Activated naive CD4-positive, alpha-beta T cell treated with anti-CD3 and anti-CD28 coated beads, Interleukin-2, amount 50 U/mL, for 72 hours (primary cell): ENCODE results near the gene SPEN. TPM values are rescaled to one million over a fixed set of nuclear protein-coding genes. Genes with fewer than 3 reads are reported as not detected.
"Not testable (repeated sequence)": the region's sequence is repeated elsewhere in the genome, so short reads cannot be mapped to it uniquely, and the experiment has no call there.

Experiments used
- ATAC-seq, 2 donors: fragments of 150-1000 bp; cut with Tn5 transposase; 2 replicates each; pipeline ENCODE4 v1.10.0; 2021; ENCODE audit warnings: mild to moderate bottlenecking in 2 of 2, moderate library complexity in 2 of 2
- DNase-seq, 2 donors: peaks; one replicate each; pipeline ENCODE4 v3.0.0; 2021 to 2022; ENCODE audit warnings: low spot score in 2 of 2
- H3K27ac Mint-ChIP-seq, 2 donors: one replicate each; pipeline ENCODE4 v1.8.0; 2022; ENCODE audit warnings: mild to moderate bottlenecking in 2 of 2, mixed read lengths in 2 of 2
- H3K36me3 Mint-ChIP-seq, 2 donors: one replicate each; pipeline ENCODE4 v1.8.0; 2022; ENCODE audit warnings: mixed read lengths in 2 of 2
- H3K9me3 Mint-ChIP-seq, 2 donors: one replicate each; pipeline ENCODE4 v1.8.0; 2022; ENCODE audit warnings: mixed read lengths in 2 of 2
- total RNA-seq, 2 donors: library from RNA; stranded (reverse); gene quantifications; one replicate each; pipeline ENCODE4 v1.2.3, GENCODE V29; 2022

SPEN gene
- total RNA-seq, 2 donors from 2014 or later = 52.1 to 63.4 TPM

DNA sequence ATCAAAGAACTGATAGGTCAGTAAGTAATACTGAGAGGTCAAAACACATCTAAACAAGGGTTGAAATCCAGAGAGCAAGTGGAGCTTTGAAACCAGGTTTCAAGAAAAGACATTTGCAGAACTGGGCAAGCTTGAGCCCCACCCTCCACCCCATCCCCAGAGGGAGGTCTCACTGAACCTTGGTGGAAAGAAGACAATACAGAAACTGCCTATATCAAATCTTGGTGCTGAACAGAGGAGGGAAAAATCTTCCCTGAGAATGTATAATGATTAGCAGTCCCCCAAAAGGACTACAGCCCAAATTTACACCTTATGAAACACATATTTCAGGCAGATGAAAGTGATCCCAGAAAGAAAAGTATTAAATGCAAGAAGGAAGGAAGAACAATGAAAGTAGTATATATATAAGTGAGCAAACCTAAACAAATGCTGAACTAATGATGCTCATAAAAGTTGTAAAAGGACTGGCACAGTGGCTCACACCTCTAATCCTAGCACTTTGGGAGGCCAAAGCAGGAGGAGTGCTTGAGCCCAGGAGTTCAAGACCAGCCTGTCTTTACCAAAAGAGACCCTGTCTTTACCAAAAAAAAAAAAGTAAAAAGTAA is 116.0 kb downstream of the SPEN start:
- Mint-ChIP-seq H3K27ac (peak overlapping the region; percentile 99 to 100), H3K36me3 (peaks cover 13 to 23% of the 10 kb centered on the region in 2 donors), H3K9me3 (no peaks in the 10 kb centered on the region)
- no peak for ATAC-seq
- DNase-seq = no peak

DNA sequence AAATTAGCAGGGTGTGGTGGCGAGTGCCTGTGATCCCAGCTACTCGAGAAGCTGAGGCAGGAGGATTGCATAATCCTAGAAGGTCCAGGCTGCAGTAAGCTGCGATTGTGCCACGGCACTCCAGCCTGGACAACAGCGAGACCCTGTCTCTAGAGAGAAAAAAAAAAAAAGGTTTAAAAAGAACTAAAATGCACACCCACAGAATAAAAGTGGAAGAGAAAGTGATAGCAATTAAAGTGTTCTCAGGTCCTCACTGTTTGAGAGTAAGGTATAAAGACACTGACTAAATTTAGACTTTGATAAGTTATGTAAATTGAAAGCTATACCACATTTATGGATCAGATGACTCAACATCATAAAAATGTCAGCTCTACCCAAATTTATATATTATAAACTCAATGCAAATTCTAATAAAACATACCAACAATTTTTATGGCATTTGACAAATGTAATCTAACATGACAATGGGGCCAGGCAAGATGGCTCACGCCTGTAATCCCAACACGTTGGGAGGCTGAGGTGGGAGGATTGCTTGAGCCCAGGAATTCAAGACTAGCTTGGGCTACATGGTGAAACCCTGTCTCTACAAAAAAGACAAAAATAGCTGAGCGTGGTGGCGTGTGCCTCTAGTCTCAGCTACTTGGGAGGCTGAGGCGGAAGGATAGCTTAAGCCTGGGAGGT is 116.6 kb downstream of the SPEN start:
- ATAC-seq (peak; percentile 15 to 47), DNase-seq (no peak)
- Mint-ChIP-seq H3K36me3 (peaks cover 13 to 29% of the 10 kb centered on the region in 2 donors), H3K9me3 (no peaks in the 10 kb centered on the region), H3K27ac (peak overlapping the region; percentile 99 to 100)

DNA sequence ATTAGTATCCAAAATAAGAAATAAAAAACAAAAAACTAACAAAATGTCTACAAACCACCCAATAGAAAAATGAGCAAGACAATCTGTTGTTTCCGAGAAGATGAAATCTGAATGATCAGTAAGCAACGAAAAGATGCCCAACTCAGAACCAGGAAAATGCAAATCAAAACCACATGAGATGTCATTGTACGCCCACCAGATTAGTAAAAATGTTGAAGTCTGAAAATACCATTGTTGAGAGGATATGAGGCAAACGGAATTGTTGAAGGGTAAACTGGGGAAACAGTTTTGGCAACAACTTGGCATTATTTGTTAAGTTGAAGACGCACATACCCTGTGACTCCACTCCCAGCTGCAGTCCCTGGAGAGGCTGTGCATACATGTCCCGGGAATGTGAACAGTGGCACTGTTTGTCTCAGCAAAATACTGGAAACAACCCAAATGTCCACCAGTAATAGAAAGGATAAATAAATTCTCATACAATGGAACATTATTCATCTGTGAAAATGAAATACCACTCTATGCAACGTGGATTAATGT is 117.8 kb downstream of the SPEN start:
- Mint-ChIP-seq H3K27ac (peak overlapping the region; percentile 99 to 100), H3K9me3 (no peaks in the 10 kb centered on the region), H3K36me3 (peaks cover 21 to 40% of the 10 kb centered on the region in 2 donors)
- DNase-seq = no peak
- ATAC-seq = peak; percentile 12 to 43

DNA sequence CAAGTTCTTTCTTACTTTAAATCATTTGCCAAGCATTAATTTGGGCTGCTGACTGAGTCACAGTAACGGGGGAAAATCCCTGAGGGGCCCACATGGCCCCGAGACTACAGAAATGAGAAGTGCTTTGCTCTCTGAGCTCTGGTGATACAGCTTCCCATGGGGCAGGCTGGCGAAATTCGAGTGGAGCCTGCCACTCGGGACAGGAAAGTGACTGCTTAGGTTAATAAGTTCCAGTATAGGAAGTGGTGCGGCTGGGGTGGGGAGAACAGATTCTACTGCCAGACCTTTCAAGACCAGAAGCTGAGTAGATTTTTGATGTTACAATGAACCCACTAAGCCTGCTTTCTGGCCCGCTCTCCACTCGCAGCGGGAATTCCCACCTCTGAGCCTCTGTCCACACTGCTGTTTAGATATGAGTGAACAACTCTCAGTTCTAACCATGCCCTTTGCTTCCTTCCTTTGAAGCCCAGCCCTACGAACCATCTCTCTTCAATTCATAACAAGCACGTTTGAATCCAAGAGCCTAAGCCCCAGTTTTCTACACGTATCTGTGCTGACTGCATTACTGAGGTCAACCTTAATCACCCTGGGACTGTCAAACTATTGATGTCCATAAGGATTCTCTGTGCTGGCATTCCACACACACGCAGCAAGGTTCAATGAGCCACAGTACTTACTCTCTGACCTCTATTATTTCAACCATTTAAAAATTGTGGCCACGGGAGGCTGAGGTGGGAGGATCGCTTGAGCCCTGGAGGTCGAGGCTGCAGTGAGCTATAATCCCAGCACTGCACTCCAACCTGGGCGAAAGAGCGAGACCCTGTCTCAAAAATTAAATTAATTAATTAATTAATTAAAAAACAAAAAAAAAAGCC is 118.8 kb downstream of the SPEN start:
- H3K27ac Mint-ChIP-seq = peak overlapping the region; percentile 99 to 100
- DNase-seq (peak; percentile 80 to 91), ATAC-seq (peak; percentile 82 to 85)
- no peaks in the 10 kb centered on the region for H3K9me3 Mint-ChIP-seq
- peaks cover 21 to 46% of the 10 kb centered on the region in 2 donors for H3K36me3 Mint-ChIP-seq

DNA sequence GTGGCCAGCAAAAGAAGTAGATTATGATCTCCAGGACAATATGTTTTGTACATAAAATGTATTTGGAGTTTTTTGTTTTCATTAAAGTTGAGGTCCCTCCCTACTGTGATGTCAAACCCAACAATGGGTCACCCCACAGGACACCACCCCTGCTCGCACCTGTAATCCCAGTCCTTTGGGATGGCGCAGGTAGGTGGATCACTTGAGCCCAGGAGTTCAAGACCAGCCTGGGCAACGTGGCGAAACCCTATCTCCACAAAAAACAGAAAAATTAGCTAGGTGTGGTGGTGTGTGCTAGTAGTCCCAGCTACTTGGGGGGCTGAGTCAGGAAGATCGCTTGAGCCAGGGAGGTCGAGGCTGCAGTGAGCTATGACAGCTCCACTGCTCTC is 119.4 kb downstream of the SPEN start:
- peaks cover 18 to 49% of the 10 kb centered on the region in 2 donors for H3K36me3 Mint-ChIP-seq
- no peaks in the 10 kb centered on the region for H3K9me3 Mint-ChIP-seq
- no peak for DNase-seq
- ATAC-seq = no peak
- H3K27ac Mint-ChIP-seq = peak overlapping the region; percentile 93 to 100

DNA sequence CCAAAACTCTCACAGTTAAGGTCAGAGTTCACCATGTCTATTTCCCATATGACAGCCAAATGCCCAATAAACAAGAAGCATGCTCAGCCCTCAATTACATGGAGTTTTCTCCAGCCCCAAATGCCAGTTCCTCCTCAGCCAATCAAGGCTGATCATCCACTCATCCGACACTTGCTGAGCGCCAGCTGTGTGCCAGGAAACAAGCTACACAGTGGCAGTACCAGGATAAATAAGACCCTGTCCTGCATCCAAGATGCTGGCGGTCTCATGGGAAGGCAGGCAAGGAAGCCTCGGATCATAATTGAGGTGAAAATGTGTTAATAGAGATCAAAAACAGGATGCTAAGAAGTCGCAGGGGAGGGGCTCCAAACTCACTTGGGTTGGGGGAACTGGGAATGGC is 120.7 kb downstream of the SPEN start:
- DNase-seq (no peak), ATAC-seq (no peak)
- Mint-ChIP-seq H3K9me3 (no peaks in the 10 kb centered on the region), H3K36me3 (peaks cover 29 to 57% of the 10 kb centered on the region in 2 donors), H3K27ac (peak overlapping the region; percentile 56 to 100)

DNA sequence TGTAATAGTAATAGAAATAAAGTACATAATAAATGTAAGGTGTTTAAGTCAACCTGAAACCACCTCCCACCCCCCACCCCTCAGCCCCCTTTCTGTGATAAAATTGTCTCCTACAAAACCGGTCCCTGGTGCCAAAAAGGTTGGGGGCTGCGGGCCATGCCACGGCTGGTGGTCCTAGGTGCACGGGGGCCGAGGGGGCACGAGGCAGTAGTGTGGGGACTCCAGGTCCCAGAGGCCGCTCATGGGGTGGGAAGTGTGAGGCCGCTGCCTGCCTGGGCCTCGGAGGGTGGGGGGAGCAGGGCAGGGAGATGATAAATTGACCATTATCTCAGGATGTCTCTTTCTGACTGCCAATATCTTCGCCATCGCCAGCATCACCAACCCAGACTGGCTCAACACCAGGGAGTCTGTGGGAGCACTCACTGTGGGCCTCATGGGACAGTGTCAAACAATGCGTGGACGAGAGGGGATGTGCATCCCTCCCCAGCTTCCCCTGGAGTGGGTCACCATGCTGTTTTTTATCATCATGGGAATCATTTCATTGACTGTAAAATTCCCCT is 121.9 kb downstream of the SPEN start:
- Mint-ChIP-seq H3K9me3 (no peaks in the 10 kb centered on the region), H3K27ac (no peak overlapping the region), H3K36me3 (peaks cover 29 to 61% of the 10 kb centered on the region in 2 donors)
- ATAC-seq (no peak), DNase-seq (no peak)

DNA sequence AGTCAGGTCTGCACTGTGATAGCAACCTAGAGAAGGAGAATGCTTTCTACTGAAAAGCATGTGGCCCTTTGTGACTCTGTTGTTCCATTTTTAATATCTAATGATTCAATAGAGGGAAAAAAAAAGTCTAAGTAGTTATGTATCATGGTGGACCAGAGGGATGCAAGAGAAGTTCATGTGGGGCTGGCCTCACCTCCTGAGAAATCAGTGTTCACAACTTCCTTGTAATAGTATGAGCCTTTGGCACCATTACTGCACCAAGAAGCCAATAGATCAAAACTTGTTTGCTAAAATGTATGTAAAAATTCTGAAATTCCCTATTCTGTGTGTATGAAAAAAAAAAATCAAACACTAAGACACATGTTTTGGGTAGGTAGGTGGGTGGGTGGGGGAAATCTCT is 123.4 kb downstream of the SPEN start:
- no peak for DNase-seq
- Mint-ChIP-seq H3K9me3 (no peaks in the 10 kb centered on the region), H3K27ac (no peak overlapping the region), H3K36me3 (peaks cover 29 to 59% of the 10 kb centered on the region in 2 donors)
- no peak for ATAC-seq

DNA sequence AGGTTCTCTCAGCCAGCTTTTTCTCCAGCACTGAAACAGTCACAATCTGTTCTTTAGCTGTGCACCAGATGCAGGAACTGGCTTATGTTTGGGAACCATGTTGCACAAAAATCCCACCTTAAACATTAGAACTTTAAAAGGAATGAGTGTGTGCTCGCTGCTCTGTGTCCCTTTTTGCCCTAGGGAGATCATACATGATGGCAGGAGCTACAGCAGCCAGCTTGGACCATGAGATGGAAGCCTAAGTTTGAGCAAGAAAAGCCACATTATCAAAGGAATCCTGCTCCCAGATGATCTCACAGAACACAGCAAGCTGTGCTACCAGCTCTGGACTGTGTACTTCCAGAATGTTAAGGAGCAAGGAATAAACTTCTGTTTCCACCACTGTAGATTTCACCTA is 124.9 kb downstream of the SPEN start:
- peaks cover 29 to 52% of the 10 kb centered on the region in 2 donors for H3K36me3 Mint-ChIP-seq
- no peaks in the 10 kb centered on the region for H3K9me3 Mint-ChIP-seq
- H3K27ac Mint-ChIP-seq = no peak overlapping the region
- no peak for DNase-seq
- no peak for ATAC-seq

DNA sequence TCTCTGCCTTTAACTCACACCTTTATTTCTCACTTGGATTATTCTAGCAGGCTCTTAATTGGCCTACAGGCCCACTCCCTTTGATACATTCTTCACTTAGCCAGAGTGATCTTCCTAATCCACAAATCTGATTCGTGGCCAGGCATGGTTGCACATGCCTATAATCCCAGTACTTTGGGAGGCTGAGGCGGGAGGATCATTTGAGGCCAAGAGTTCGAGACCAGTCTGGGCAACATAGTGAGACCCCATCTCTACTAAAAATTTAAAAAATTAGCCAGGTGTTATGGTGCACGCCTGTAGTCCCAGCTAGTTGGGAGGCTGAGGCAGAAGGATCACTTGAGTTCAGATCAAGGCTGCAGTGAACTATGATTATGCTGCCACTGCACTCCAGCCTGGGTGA is 126.3 kb downstream of the SPEN start:
- Mint-ChIP-seq H3K27ac (no peak overlapping the region), H3K36me3 (peaks cover 21 to 38% of the 10 kb centered on the region in 2 donors), H3K9me3 (no peaks in the 10 kb centered on the region)
- DNase-seq (no peak), ATAC-seq (no peak)

DNA sequence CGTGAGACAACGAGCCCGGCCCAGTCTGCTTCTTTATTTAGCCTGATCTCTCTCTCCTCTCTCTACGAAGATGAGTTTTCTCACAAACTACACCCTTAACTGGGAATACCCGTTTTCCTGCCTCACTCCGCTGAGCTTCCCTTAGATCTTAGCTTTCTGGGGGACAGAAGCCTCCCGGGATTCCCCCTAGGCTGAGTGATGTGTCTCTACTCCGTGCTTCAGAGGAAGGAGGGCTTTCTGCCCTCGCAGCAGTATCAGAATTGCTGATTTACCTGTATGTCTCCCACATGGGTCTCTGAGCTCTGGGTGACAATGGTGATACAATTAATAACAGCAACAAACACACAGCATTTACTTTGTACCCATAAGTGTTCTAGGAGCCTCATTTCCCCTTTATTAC is 127.3 kb downstream of the SPEN start:
- DNase-seq = no peak
- peak overlapping the region; percentile 86 to 94 for H3K27ac Mint-ChIP-seq
- peak in 1 of 2 donors; percentile 8 for ATAC-seq
- H3K9me3 Mint-ChIP-seq = no peaks in the 10 kb centered on the region
- peaks cover 17 to 29% of the 10 kb centered on the region in 2 donors for H3K36me3 Mint-ChIP-seq

DNA sequence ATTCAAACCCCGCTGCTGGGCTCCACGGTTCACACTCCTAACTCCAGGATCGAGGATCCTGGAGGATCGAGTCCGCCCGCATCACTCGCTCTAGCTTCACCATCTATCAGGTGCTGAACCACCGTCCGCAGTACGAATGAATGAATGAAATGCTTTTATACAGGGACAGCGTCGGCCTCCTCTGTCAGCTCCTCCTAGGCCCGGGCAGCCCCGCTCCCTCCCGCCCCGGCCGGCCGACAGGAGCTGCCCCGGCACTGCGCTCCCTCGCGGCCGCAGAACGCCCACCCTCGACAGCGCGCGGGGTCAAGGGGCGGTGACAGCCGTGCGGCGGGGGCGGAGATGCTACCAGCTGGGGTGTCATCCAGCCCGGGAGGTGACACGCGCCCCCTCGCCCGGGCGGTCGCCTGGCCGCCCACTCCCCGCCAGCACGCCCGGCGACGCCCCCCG is 127.9 kb downstream of the SPEN start:
- peaks cover 12 to 24% of the 10 kb centered on the region in 2 donors for H3K36me3 Mint-ChIP-seq
- DNase-seq (peak; percentile 73 to 74), ATAC-seq (peak; percentile 62 to 83)
- H3K9me3 Mint-ChIP-seq = no peaks in the 10 kb centered on the region
- peak overlapping the region; percentile 86 to 94 for H3K27ac Mint-ChIP-seq

DNA sequence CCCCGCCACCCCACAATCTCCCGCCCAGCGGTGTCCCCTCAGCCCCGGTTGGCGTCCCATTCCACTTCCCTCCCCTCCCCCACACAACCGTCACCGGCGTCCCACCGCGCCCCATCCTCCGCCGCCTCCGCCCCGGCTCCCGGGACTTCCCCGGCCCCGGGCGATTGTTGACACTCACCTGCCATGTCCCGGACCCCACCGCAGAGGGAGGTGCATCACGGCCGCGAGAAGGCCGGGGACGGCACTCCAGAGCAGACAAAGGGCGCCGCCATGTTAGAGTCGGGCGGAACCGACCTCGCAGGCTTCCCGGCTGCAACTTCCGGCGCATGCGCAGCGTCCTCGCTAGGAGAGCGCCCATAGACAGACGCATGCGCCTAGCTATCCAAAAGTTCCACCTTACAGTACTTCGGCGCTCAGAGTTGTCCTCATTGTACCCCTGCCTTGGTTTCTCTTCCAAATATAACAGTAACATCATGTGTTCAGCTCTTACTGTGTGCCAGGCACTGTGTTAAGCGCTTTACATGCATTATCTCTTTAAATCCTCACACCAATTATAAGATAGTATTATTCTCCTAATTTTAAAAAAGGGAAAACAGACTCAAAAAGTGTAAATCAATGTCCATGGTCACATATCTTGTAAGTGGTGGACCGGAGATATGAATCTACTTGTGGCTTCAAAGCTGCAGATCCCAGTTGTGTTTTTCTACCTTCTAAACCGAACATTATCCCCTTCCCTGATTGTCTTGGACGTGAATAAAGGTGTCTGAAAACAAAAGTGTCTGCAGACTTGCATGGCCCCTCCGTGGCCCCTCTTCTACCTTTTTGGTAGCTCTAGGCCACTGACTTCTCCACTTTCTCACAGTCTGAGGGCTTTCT is 128.5 kb downstream of the SPEN start, which contains the start of gene ZBTB17:
ZBTB17 (minus strand) TSS at position 297 of the 876 bp plus-strand sequence. CDS start 27,606 bp downstream, outside the sequence.
- Mint-ChIP-seq H3K36me3 (peaks cover 12 to 18% of the 10 kb centered on the region in 2 donors), H3K9me3 (peaks cover 0 to 4% of the 10 kb centered on the region in 2 donors), H3K27ac (peak within 1 kb of the TSS; percentile 86 to 94)
- ATAC-seq (peak; percentile 92 to 93), DNase-seq (peak; percentile 95 to 96)

DNA sequence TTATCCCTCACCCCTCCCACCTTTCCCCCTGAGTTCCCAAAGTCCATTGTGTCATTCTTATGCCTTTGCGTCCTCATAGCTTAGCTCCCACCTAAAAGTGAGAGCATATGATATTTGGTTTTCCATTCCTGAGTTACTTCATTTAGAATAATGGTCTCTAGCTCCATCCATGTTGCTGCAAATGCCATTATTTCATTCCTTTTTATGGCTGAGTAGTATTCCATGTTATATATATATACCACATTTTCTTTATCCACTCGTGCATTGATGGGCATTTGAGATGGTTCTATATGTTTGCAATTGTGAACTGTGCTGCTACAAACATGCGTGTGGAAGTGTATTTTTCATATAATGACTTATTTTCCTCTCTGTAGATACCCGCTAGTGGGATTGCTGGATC is 130.4 kb downstream of the SPEN start:
- not testable (repeated sequence) for ATAC-seq, H3K27ac Mint-ChIP-seq, DNase-seq
- Mint-ChIP-seq H3K9me3 (peaks cover 0 to 10% of the 10 kb centered on the region in 2 donors), H3K36me3 (peaks cover 1 to 15% of the 10 kb centered on the region in 2 donors)

DNA sequence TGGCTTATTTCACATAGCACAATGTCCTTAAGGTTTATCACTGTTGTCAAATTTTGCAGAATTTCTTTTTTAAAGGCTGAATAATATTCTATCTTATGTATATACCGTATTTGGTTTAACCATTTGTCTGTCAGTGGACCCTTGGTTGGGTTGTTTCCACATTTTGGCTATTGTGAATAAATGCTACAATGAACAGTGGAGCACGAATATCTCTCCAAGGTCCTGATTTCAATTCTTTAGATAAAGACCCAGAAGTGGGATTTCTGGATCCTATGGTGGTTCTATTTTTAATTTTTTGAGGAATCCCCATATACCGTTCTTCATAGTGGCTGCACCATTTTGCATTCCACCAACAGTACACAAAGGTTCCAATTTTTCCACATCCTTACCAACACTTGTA is 134.2 kb downstream of the SPEN start:
- Mint-ChIP-seq H3K27ac (no peak overlapping the region), H3K9me3 (peaks cover 0 to 14% of the 10 kb centered on the region in 2 donors), H3K36me3 (peaks cover 0 to 11% of the 10 kb centered on the region in 2 donors)
- DNase-seq (no peak), ATAC-seq (no peak)
